ENCODE results near the gene LRP2. TPM values are rescaled to one million over a fixed set of nuclear protein-coding genes. Genes with fewer than 3 reads are reported as not detected.

The LRP2 gene
- polyA plus RNA-seq, 1 of the 3 experiments (the other 2 are of a cell fraction): not detected

DNA sequence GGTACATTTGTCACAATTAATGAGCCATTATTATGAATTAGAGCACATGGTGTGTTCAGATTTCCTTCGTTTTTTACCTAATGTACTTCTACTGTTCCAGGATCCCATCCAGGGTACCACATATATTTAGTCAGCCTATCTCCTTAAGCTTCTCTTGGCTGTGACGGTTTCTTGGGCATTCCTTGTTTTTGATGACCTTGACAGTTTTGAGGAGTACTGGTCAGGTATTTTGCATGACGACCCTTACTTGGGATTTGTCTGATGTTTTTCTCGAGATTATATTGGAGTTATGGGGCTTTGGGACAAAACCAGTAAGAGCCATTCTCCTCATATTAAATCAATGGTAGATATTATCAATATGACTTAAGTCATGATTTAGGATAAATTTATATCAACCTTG, 10.2 kb upstream of the LRP2 start:
- no peaks in the 10 kb centered on the region for H3K79me2 ChIP-seq (ENCODE audit: insufficient read depth)

DNA sequence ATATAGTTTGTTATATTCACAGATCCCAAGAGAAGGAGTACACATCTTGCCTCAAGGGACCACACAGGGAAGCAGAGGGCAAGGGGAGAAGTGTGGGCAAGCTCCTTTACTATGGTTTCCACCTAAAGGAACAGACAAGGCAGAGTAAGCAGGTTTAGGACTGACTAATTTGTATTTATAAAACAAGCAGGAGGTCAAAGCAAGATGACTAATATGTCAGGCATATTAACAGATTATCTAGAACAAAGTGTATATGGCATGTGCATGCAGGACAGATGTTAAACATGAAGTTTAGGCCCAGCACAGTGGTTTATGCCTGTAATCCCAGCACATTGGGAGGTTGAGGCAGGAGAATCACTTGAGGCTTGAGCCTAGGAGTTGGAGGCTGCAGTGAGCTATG, 3.7 kb upstream of the LRP2 start:
- TF ChIP-seq, protein P1, sequence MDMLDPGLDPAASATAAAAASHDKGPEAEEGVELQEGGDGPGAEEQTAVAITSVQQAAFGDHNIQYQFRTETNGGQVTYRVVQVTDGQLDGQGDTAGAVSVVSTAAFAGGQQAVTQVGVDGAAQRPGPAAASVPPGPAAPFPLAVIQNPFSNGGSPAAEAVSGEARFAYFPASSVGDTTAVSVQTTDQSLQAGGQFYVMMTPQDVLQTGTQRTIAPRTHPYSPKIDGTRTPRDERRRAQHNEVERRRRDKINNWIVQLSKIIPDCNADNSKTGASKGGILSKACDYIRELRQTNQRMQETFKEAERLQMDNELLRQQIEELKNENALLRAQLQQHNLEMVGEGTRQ (IDR thresholded peaks at IDR 0.05; ENCODE audit: borderline replicate concordance, low read depth, low read length): no peak
- no peak for DNase-seq
- no peak overlapping the region for H2AFZ ChIP-seq (ENCODE audit: low read depth)
- H3K4me2 ChIP-seq: no peak overlapping the region
- no peaks in the 10 kb centered on the region for H3F3A ChIP-seq (replicated peaks; ENCODE audit: insufficient read depth)
- H3K36me3 ChIP-seq (replicated peaks in 1 of 2; ENCODE audit: control insufficient read depth in 1 of 2, insufficient read depth in 2 of 2, low read length in 1 of 2): no peaks in the 10 kb centered on the region
- no peaks in the 10 kb centered on the region for H3K79me2 ChIP-seq (ENCODE audit: insufficient read depth)
- H3K9me3 ChIP-seq: no peaks in the 10 kb centered on the region
- POLR2A ChIA-PET: no interaction called here
- peaks cover 36% of the 10 kb centered on the region for H3K27me3 ChIP-seq (ENCODE audit: insufficient read depth)
- H3K4me1 ChIP-seq (ENCODE audit: control insufficient read depth in 1 of 2, insufficient read depth in 2 of 2, low read depth in 1 of 2, low read length in 1 of 2): peaks cover 17 to 31% of the 10 kb centered on the region in 2 experiments; a peak in 2 of 4 replicates
- H3K9me2 ChIP-seq: no peaks in the 10 kb centered on the region
- CTCF ChIA-PET: interaction anchor here (1.7 kb wide), 1 partner anchor 31 kb away, joined by 4 read pairs; no protein-coding TSS in a partner anchor
- H3K4me3 ChIP-seq (ENCODE audit: low read depth in 2 of 2, low read length in 1 of 2): no peak overlapping the region
- no peak overlapping the region for H3K9ac ChIP-seq
- H3K27ac ChIP-seq (ENCODE audit: low read depth in 2 of 2, low read length in 1 of 2): no peak overlapping the region
- no peaks in the 10 kb centered on the region for H4K20me1 ChIP-seq (ENCODE audit: insufficient read depth)

More for the DNA sequence above, 10.2 kb upstream of the LRP2 start:
- ChIA-PET CTCF (no interaction called here), POLR2A (no interaction called here)
- no peak overlapping the region for H2AFZ ChIP-seq (ENCODE audit: low read depth)
- H3K4me2 ChIP-seq: no peak overlapping the region
- TF ChIP-seq, protein P1 (IDR thresholded peaks at IDR 0.05; ENCODE audit: borderline replicate concordance, low read depth, low read length): no peak
- TF ChIP-seq, protein P2, sequence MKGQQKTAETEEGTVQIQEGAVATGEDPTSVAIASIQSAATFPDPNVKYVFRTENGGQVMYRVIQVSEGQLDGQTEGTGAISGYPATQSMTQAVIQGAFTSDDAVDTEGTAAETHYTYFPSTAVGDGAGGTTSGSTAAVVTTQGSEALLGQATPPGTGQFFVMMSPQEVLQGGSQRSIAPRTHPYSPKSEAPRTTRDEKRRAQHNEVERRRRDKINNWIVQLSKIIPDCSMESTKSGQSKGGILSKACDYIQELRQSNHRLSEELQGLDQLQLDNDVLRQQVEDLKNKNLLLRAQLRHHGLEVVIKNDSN (IDR thresholded peaks at IDR 0.05; ENCODE audit: borderline replicate concordance, low read depth): no peak
- TF ChIP-seq, protein P3, sequence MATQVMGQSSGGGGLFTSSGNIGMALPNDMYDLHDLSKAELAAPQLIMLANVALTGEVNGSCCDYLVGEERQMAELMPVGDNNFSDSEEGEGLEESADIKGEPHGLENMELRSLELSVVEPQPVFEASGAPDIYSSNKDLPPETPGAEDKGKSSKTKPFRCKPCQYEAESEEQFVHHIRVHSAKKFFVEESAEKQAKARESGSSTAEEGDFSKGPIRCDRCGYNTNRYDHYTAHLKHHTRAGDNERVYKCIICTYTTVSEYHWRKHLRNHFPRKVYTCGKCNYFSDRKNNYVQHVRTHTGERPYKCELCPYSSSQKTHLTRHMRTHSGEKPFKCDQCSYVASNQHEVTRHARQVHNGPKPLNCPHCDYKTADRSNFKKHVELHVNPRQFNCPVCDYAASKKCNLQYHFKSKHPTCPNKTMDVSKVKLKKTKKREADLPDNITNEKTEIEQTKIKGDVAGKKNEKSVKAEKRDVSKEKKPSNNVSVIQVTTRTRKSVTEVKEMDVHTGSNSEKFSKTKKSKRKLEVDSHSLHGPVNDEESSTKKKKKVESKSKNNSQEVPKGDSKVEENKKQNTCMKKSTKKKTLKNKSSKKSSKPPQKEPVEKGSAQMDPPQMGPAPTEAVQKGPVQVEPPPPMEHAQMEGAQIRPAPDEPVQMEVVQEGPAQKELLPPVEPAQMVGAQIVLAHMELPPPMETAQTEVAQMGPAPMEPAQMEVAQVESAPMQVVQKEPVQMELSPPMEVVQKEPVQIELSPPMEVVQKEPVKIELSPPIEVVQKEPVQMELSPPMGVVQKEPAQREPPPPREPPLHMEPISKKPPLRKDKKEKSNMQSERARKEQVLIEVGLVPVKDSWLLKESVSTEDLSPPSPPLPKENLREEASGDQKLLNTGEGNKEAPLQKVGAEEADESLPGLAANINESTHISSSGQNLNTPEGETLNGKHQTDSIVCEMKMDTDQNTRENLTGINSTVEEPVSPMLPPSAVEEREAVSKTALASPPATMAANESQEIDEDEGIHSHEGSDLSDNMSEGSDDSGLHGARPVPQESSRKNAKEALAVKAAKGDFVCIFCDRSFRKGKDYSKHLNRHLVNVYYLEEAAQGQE (IDR thresholded peaks at IDR 0.05; ENCODE audit: low read depth, low read length): no peak
- H3K4me3 ChIP-seq (ENCODE audit: low read depth in 2 of 2, low read length in 1 of 2): no peak overlapping the region
- H3K9me2 ChIP-seq: no peaks in the 10 kb centered on the region
- H3K9ac ChIP-seq: no peak overlapping the region
- H3K27ac ChIP-seq (ENCODE audit: low read depth in 2 of 2, low read length in 1 of 2): no peak overlapping the region
- H4K20me1 ChIP-seq (ENCODE audit: insufficient read depth): no peaks in the 10 kb centered on the region
- H3F3A ChIP-seq (replicated peaks; ENCODE audit: insufficient read depth): no peaks in the 10 kb centered on the region
- DNase-seq: no peak
- no peaks in the 10 kb centered on the region for H3K4me1 ChIP-seq (ENCODE audit: control insufficient read depth in 1 of 2, insufficient read depth in 2 of 2, low read depth in 1 of 2, low read length in 1 of 2)
- no peaks in the 10 kb centered on the region for H3K36me3 ChIP-seq (replicated peaks in 1 of 2; ENCODE audit: control insufficient read depth in 1 of 2, insufficient read depth in 2 of 2, low read length in 1 of 2)
- no peaks in the 10 kb centered on the region for H3K9me3 ChIP-seq
- H3K27me3 ChIP-seq (ENCODE audit: insufficient read depth): no peaks in the 10 kb centered on the region
- WGBS (ENCODE audit: low lambda C conversion rate): 12% methylated on average over 4 of the region's 4 CpGs
